ENCODE data around the gene USP49. TPM values are rescaled to one million over a fixed set of nuclear protein-coding genes. Genes with fewer than 3 reads are reported as not detected.

USP49 gene
- total and polyA plus RNA-seq, 2 of the 13 experiments (the other 11 are each of a cell fraction or from before 2014, with no cell fraction given) = 2.9 to 4.3 TPM

DNA sequence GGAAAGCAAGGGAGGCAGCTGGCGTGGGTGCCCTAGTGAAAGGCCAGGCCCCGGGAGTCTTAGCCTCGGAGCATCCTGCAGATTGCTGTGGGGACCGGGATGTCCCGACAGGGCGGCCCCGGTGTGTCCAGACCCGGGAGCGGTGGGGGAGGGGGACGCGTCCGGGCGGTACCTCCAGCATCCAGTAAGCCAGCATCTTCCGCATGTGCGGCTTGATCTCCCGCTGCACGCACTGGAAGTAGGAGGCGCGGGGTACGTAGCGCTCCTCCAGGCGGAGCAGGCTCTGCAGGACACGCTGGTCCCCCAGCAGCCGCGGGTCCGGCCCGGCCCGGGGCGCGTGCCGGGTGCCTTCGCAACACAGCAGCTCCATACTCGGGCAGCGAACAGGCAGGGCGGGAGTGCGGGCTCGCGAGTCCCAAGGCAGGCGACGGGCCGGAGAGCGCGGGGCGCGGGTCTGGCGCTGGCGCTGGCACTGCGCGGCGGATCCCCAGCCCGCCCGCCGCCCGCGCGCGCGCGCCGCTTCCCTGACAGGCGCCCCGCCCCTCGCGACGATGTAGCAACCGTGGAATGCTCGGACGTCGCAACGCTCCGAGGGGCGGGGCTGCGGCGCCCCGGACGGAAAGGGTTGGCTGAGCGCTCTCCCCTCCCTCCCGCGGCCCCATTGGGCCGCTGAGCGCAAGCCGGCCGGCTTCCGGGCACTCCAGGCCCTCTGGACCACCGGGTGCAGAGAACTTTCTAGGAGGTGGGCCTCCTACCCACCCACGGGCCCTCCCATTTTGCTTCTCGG, 46.3 kb upstream of the USP49 start, which contains the start of gene CCND3 (continued):
- TF ChIP-seq, protein P1, sequence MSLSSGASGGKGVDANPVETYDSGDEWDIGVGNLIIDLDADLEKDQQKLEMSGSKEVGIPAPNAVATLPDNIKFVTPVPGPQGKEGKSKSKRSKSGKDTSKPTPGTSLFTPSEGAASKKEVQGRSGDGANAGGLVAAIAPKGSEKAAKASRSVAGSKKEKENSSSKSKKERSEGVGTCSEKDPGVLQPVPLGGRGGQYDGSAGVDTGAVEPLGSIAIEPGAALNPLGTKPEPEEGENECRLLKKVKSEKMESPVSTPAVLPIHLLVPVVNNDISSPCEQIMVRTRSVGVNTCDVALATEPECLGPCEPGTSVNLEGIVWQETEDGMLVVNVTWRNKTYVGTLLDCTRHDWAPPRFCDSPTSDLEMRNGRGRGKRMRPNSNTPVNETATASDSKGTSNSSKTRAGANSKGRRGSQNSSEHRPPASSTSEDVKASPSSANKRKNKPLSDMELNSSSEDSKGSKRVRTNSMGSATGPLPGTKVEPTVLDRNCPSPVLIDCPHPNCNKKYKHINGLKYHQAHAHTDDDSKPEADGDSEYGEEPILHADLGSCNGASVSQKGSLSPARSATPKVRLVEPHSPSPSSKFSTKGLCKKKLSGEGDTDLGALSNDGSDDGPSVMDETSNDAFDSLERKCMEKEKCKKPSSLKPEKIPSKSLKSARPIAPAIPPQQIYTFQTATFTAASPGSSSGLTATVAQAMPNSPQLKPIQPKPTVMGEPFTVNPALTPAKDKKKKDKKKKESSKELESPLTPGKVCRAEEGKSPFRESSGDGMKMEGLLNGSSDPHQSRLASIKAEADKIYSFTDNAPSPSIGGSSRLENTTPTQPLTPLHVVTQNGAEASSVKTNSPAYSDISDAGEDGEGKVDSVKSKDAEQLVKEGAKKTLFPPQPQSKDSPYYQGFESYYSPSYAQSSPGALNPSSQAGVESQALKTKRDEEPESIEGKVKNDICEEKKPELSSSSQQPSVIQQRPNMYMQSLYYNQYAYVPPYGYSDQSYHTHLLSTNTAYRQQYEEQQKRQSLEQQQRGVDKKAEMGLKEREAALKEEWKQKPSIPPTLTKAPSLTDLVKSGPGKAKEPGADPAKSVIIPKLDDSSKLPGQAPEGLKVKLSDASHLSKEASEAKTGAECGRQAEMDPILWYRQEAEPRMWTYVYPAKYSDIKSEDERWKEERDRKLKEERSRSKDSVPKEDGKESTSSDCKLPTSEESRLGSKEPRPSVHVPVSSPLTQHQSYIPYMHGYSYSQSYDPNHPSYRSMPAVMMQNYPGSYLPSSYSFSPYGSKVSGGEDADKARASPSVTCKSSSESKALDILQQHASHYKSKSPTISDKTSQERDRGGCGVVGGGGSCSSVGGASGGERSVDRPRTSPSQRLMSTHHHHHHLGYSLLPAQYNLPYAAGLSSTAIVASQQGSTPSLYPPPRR (CRISPR knock-in tag; IDR thresholded peaks at IDR 0.05; ENCODE audit: borderline replicate concordance) = peak; percentile 46; the same call in 1 of the 2 replicates
- TF ChIP-seq SRF (IDR thresholded peaks at IDR 0.05; ENCODE audit: low read depth, low read length) (no peak), HNRNPH1 (optimal IDR thresholded peaks at IDR 0.05; ENCODE audit: low read depth, low read length) (no peak), ADNP (CRISPR knock-in tag; IDR thresholded peaks at IDR 0.05) (no peak), FOXA1 (IDR thresholded peaks at IDR 0.05) (no peak), FOXA1 (CRISPR knock-in tag; IDR thresholded peaks at IDR 0.05) (no peak), ZBTB8A (CRISPR knock-in tag; IDR thresholded peaks at IDR 0.05; ENCODE audit: borderline replicate concordance, low read depth) (0 out of 2 replicates have a peak, but pooled peaks have one; percentile 75), HOXA7 (CRISPR knock-in tag; IDR thresholded peaks at IDR 0.05) (no peak), ETV6 (CRISPR knock-in tag; conservative IDR thresholded peaks at IDR 0.05) (peak; percentile 65; the same call in 1 of the 2 replicates), MEF2D (CRISPR knock-in tag; IDR thresholded peaks at IDR 0.05) (no peak), ELF1 (CRISPR knock-in tag; IDR thresholded peaks at IDR 0.05) (peak; percentile 79), ONECUT2 (CRISPR knock-in tag; IDR thresholded peaks at IDR 0.05) (no peak), ZBTB3 (CRISPR knock-in tag; IDR thresholded peaks at IDR 0.05; ENCODE audit: borderline replicate concordance, low read depth) (no peak), ZNF772 (CRISPR knock-in tag; IDR thresholded peaks at IDR 0.05) (no peak; the same call in 1 of the 2 replicates), ZSCAN30 (CRISPR knock-in tag; IDR thresholded peaks at IDR 0.05) (no peak)
- TF ChIP-seq, protein P2, sequence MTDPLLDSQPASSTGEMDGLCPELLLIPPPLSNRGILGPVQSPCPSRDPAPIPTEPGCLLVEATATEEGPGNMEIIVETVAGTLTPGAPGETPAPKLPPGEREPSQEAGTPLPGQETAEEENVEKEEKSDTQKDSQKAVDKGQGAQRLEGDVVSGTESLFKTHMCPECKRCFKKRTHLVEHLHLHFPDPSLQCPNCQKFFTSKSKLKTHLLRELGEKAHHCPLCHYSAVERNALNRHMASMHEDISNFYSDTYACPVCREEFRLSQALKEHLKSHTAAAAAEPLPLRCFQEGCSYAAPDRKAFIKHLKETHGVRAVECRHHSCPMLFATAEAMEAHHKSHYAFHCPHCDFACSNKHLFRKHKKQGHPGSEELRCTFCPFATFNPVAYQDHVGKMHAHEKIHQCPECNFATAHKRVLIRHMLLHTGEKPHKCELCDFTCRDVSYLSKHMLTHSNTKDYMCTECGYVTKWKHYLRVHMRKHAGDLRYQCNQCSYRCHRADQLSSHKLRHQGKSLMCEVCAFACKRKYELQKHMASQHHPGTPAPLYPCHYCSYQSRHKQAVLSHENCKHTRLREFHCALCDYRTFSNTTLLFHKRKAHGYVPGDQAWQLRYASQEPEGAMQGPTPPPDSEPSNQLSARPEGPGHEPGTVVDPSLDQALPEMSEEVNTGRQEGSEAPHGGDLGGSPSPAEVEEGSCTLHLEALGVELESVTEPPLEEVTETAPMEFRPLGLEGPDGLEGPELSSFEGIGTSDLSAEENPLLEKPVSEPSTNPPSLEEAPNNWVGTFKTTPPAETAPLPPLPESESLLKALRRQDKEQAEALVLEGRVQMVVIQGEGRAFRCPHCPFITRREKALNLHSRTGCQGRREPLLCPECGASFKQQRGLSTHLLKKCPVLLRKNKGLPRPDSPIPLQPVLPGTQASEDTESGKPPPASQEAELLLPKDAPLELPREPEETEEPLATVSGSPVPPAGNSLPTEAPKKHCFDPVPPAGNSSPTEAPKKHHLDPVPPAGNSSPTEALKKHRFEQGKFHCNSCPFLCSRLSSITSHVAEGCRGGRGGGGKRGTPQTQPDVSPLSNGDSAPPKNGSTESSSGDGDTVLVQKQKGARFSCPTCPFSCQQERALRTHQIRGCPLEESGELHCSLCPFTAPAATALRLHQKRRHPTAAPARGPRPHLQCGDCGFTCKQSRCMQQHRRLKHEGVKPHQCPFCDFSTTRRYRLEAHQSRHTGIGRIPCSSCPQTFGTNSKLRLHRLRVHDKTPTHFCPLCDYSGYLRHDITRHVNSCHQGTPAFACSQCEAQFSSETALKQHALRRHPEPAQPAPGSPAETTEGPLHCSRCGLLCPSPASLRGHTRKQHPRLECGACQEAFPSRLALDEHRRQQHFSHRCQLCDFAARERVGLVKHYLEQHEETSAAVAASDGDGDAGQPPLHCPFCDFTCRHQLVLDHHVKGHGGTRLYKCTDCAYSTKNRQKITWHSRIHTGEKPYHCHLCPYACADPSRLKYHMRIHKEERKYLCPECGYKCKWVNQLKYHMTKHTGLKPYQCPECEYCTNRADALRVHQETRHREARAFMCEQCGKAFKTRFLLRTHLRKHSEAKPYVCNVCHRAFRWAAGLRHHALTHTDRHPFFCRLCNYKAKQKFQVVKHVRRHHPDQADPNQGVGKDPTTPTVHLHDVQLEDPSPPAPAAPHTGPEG (CRISPR knock-in tag; IDR thresholded peaks at IDR 0.05) = peak; percentile 99
- TF ChIP-seq, protein P3, sequence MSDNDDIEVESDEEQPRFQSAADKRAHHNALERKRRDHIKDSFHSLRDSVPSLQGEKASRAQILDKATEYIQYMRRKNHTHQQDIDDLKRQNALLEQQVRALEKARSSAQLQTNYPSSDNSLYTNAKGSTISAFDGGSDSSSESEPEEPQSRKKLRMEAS (IDR thresholded peaks at IDR 0.05) = peak; percentile 58
- TF ChIP-seq, protein P4, sequence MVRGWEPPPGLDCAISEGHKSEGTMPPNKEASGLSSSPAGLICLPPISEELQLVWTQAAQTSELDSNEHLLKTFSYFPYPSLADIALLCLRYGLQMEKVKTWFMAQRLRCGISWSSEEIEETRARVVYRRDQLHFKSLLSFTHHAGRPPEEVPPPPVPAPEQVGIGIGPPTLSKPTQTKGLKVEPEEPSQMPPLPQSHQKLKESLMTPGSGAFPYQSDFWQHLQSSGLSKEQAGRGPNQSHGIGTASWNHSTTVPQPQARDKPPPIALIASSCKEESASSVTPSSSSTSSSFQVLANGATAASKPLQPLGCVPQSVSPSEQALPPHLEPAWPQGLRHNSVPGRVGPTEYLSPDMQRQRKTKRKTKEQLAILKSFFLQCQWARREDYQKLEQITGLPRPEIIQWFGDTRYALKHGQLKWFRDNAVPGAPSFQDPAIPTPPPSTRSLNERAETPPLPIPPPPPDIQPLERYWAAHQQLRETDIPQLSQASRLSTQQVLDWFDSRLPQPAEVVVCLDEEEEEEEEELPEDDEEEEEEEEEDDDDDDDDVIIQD (CRISPR knock-in tag; IDR thresholded peaks at IDR 0.05; ENCODE audit: low read depth) = no peak
